Right lobe of liver (tissue), 6 donors: Measurements from ENCODE around the gene P3H2. TPM values are rescaled to one million over a fixed set of nuclear protein-coding genes. Genes with fewer than 3 reads are reported as not detected.

Source experiments
- ATAC-seq, 4 donors: fragments of 200-7000 bp; cut with Tn5 transposase; one replicate each; pipeline ENCODE4 v1.9.1; 2020; ENCODE audit warnings: mild to moderate bottlenecking in 4 of 4, moderate library complexity in 4 of 4
- DNase-seq, 3 donors: peaks; one replicate each; pipeline ENCODE4 v3.0.0-alpha.2; 2020
- H3K27ac ChIP-seq, 3 donors: fragments of 200-600 bp; one replicate each; pipeline ENCODE4 v1.8.0; 2022
- H3K27me3 ChIP-seq, 2 donors: fragments of 200-600 bp; one replicate each; pipeline ENCODE4 v1.8.0; 2022
- H3K36me3 ChIP-seq, 4 donors: fragments of 200-600 bp; sonication (generic) in 1 of 4; one replicate each; pipeline versions ENCODE4 v1.5.1 to v1.8.0; 2017 to 2022; ENCODE audit warnings: control low read depth in 1 of 4
- H3K4me1 ChIP-seq, 4 donors: fragments of 200-600 bp; sonication (generic) in 1 of 4; one replicate each; pipeline versions ENCODE4 v1.5.1 to v1.8.0; 2017 to 2022; ENCODE audit warnings: control low read depth in 1 of 4
- H3K4me3 ChIP-seq, 3 donors: fragments of 200-600 bp; one replicate each; pipeline ENCODE4 v1.8.0; 2022
- H3K9me3 ChIP-seq, 4 donors: fragments of 200-600 bp; sonication (generic) in 1 of 4; one replicate each; pipeline versions ENCODE4 v1.5.1 to v1.8.0; 2017 to 2022; ENCODE audit warnings: control low read depth in 1 of 4
- CTCF ChIP-seq, 4 donors: fragments of 200-600 bp in 3 of 4; fragments of 450-650 bp in 1 of 4; IDR thresholded peaks; one replicate each; pipeline versions ENCODE4 v1.5.1 to v1.8.0; 2016 to 2022; ENCODE audit warnings: antibody characterized with exemption in 4 of 4, mild to moderate bottlenecking in 2 of 4
- POLR2A ChIP-seq: fragments of 450-650 bp; IDR thresholded peaks from one replicate; pipeline ENCODE4 v1.6.1; 2017; ENCODE audit warnings: antibody characterized with exemption, mild to moderate bottlenecking
- WGBS: methylation state at CpG from one replicate; pipeline ENCODE4 v1.1.6; 2018; ENCODE audit warnings: low coverage, low lambda C conversion rate; ENCODE audit not compliant: insufficient coverage; ENCODE audit errors: missing lambda C conversion rate; 5-methylcytosine and 5-hydroxymethylcytosine counted together
- intact Hi-C, 2 donors: fragments of 100-400 bp; cut with DNase I; formaldehyde crosslinking; loops; one replicate each; pipeline versions ENCODE4 v1.11.2 to v1.14.1; 2022
- total RNA-seq, 6 experiments: library from RNA; depleted of rRNA in 2 of 6; stranded (reverse); fragments of >200 nt in 2 of 6; fragmentation: NEBNext Ultra II Directional in 3 of 6; extraction: Animal tissue kit (Norgen Biotek cat#: 25700) in 3 of 6; gene quantifications; one replicate each; pipeline versions ENCODE4 v1.1.0 to v1.2.4, GENCODE V29; 2016 to 2023
- donor health status: DM: no; HTN: yes; CAD: no.
- donor health status: DM: no; HTN: no; CAD: no.
- donor health status: DM: no; HTN: no; CAD: no.
- donor health status: DM: no; HTN: yes; CAD: no.
- donor health status: DM: no; HTN: yes; CAD: no.

The P3H2 gene
- total RNA-seq, 6 experiments from 2014 or later: 3.2 to 8.7 (median 6.5) TPM

DNA sequence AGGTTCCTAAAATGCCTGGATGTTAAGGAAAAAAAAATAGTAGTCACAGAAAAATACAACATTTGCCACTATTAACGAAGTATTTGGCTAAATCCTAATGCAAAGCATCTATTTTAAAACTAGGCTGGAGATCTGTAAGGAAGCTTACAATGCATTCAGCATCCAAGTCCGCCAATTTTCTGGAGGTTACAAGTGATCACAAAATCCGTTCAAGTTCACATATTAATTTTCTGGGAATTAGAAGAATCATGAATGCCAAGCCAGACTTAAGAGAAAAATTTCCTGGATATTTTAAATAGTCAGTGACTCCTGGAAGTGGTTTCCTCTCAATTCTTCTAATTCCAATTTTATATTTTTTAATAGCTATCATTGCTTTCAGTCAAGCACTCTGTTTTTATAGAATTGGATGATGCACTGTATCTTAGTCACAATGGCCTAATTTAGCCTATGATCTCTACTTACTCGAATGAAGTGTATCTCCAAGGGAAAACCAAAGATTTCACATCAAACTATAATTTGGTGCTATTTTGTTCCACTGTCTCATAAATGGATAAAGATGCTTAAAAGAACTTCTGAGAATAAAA lies 60.4 kb downstream of the P3H2 start:
- WGBS: 54% methylated on average over 4 of the region's 4 CpGs
- ATAC-seq (no peak), DNase-seq (no peak)
- Histone ChIP-seq H3K4me3 (no peak overlapping the region), H3K36me3 (no peaks in the 10 kb centered on the region), H3K4me1 (no peaks in the 10 kb centered on the region), H3K27ac (no peak overlapping the region), H3K27me3 (no peaks in the 10 kb centered on the region), H3K9me3 (no peaks in the 10 kb centered on the region)
- intact Hi-C loops: no loop called here
- no peak for TF ChIP-seq CTCF (IDR thresholded peaks at IDR 0.05)
- no peak for TF ChIP-seq POLR2A

- Histone ChIP-seq H3K4me1 (no peaks in the 10 kb centered on the region), H3K4me3 (no peak overlapping the region), H3K36me3 (no peaks in the 10 kb centered on the region), H3K27me3 (no peaks in the 10 kb centered on the region), H3K27ac (peak overlapping the region in 2 of 3 donors; percentile 27 to 36), H3K9me3 (no peaks in the 10 kb centered on the region)
- ATAC-seq: peak; percentile 16 to 52 (median 21)
- 67% methylated on average over 1 of the region's 1 CpG for WGBS
- DNase-seq: no peak
- intact Hi-C loops: no loop called here
- no peak for TF ChIP-seq POLR2A
- TF ChIP-seq CTCF (IDR thresholded peaks at IDR 0.05): no peak
These were observed 61.5 kb downstream of the P3H2 start for GRCh38 chr3:190059242-190059590.

GRCh38 chr3:190058521-190059241 lies 62.0 kb downstream of the P3H2 start:
- ATAC-seq (peak; percentile 71 to 83 (median 82)), DNase-seq (no peak)
- peak overlapping the region in 2 of 3 donors; percentile 27 to 36 for H3K27ac ChIP-seq
- H3K9me3 ChIP-seq: no peaks in the 10 kb centered on the region
- no peaks in the 10 kb centered on the region for H3K27me3 ChIP-seq
- intact Hi-C loops: no loop called here
- no peaks in the 10 kb centered on the region for H3K36me3 ChIP-seq
- TF ChIP-seq POLR2A: no peak
- TF ChIP-seq CTCF (IDR thresholded peaks at IDR 0.05): no peak
- H3K4me1 ChIP-seq: no peaks in the 10 kb centered on the region
- no peak overlapping the region for H3K4me3 ChIP-seq
- 27% methylated on average over 4 of the region's 4 CpGs for WGBS

DNA sequence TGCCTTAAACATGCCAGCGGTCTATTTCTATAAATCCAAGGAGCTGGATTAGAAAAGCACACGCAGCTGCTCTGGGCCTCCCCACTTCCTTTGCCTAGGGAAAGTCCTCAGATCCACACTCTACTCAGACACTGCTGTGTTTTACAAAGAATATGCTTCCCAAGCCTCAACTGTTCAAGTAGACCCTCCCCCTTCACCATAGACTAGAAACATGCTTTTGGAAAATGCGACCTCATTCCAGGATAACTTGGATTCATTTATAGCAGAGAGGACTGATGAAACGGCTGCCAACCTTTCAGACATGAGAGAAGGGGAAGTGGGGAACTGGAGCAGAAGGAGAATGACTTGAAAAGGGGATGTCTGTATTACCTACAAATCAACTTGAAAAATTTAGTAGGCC lies 64.0 kb downstream of the P3H2 start:
- H3K36me3 ChIP-seq: no peaks in the 10 kb centered on the region
- H3K4me3 ChIP-seq: no peak overlapping the region
- intact Hi-C loops: no loop called here
- TF ChIP-seq POLR2A (no peak), CTCF (IDR thresholded peaks at IDR 0.05) (no peak)
- no peak overlapping the region for H3K27ac ChIP-seq
- DNase-seq (no peak), ATAC-seq (no peak)
- H3K27me3 ChIP-seq: no peaks in the 10 kb centered on the region
- WGBS: 24% methylated on average over 3 of the region's 4 CpGs
- H3K9me3 ChIP-seq: no peaks in the 10 kb centered on the region
- no peaks in the 10 kb centered on the region for H3K4me1 ChIP-seq
